ENCODE measurements around the gene KIAA0825. TPM values are rescaled to one million over a fixed set of nuclear protein-coding genes. Genes with fewer than 3 reads are reported as not detected.

KIAA0825 gene
- polyA plus RNA-seq, 3 donors, result 0.56 to 1.3 (median 0.89) TPM

DNA sequence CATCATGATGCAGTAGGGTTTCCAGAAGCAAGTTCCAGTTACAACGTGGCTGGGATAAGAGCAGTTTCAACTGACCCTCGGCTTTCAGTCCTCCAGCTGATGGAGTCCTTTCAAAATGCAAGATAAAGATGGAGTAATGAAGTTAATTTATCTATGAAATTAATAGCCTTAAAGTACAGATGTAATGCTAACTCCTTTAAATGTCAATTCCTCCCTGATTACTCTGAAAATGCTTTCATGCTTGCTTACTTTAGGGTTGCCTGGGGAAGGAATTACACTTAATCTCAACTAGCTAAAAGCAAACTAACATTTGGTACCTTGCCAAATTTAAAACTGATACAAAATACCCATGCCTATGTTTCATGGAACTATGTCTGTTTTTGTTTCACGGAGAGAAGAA is 178.4 kb downstream of the KIAA0825 start:
- WGBS (ENCODE audit: insufficient coverage), result no CpG with 5 or more reads among the region's 3 CpGs
- Histone ChIP-seq H3K79me2 (ENCODE audit: insufficient read depth, low read length) (no peaks in the 10 kb centered on the region), H4K20me1 (ENCODE audit: insufficient read depth, low read length) (no peaks in the 10 kb centered on the region), H3K27ac (ENCODE audit: low read depth in 1 of 2, low read length in 2 of 2) (no peak overlapping the region), H2AFZ (ENCODE audit: insufficient read depth, low read depth, low read length, poor library complexity, severe bottlenecking) (no peak overlapping the region), H3K36me3 (replicated peaks in 1 of 2; ENCODE audit: control insufficient read depth in 1 of 2, insufficient read depth in 2 of 2, low read length in 2 of 2) (no peaks in the 10 kb centered on the region), H3K4me2 (replicated peaks; ENCODE audit: extremely low read depth, low read length, poor library complexity, severe bottlenecking) (no peak overlapping the region), H3K9ac (ENCODE audit: insufficient read depth, low read length, poor library complexity, severe bottlenecking) (no peak overlapping the region), H3K4me3 (replicated peaks in 1 of 3; ENCODE audit: low read depth in 2 of 3, low read length in 3 of 3) (no peak overlapping the region), H3K4me1 (ENCODE audit: control insufficient read depth in 1 of 2, insufficient read depth in 2 of 2, low read length in 2 of 2) (no peaks in the 10 kb centered on the region), H3K27me3 (ENCODE audit: control insufficient read depth in 2 of 2, insufficient read depth in 2 of 2, low read length in 2 of 2) (no peaks in the 10 kb centered on the region), H3K9me3 (replicated peaks in 1 of 2; ENCODE audit: control insufficient read depth in 1 of 2, insufficient read depth in 1 of 2, low read length in 2 of 2) (no peaks in the 10 kb centered on the region)
- H3K36me3 Mint-ChIP-seq, result peaks cover 0 to 2% of the 10 kb centered on the region in 2 donors
- TF ChIP-seq, protein P1, sequence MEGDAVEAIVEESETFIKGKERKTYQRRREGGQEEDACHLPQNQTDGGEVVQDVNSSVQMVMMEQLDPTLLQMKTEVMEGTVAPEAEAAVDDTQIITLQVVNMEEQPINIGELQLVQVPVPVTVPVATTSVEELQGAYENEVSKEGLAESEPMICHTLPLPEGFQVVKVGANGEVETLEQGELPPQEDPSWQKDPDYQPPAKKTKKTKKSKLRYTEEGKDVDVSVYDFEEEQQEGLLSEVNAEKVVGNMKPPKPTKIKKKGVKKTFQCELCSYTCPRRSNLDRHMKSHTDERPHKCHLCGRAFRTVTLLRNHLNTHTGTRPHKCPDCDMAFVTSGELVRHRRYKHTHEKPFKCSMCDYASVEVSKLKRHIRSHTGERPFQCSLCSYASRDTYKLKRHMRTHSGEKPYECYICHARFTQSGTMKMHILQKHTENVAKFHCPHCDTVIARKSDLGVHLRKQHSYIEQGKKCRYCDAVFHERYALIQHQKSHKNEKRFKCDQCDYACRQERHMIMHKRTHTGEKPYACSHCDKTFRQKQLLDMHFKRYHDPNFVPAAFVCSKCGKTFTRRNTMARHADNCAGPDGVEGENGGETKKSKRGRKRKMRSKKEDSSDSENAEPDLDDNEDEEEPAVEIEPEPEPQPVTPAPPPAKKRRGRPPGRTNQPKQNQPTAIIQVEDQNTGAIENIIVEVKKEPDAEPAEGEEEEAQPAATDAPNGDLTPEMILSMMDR (IDR thresholded peaks at IDR 0.05), result no peak
- intact Hi-C loops (cut with micrococcal nuclease), result no loop called here
- no peaks in the 10 kb centered on the region for H3K4me1 Mint-ChIP-seq
- no peak overlapping the region for H3K4me3 Mint-ChIP-seq
- H3K27ac Mint-ChIP-seq, result no peak overlapping the region
- no peak for DNase-seq
- H3K27me3 Mint-ChIP-seq (ENCODE audit: low read depth in 3 of 3), result peaks cover 0 to 4% (median 0%) of the 10 kb centered on the region in 3 donors
- H3K9me3 Mint-ChIP-seq, result peaks cover 0 to 2% (median 0%) of the 10 kb centered on the region in 7 donors

DNA sequence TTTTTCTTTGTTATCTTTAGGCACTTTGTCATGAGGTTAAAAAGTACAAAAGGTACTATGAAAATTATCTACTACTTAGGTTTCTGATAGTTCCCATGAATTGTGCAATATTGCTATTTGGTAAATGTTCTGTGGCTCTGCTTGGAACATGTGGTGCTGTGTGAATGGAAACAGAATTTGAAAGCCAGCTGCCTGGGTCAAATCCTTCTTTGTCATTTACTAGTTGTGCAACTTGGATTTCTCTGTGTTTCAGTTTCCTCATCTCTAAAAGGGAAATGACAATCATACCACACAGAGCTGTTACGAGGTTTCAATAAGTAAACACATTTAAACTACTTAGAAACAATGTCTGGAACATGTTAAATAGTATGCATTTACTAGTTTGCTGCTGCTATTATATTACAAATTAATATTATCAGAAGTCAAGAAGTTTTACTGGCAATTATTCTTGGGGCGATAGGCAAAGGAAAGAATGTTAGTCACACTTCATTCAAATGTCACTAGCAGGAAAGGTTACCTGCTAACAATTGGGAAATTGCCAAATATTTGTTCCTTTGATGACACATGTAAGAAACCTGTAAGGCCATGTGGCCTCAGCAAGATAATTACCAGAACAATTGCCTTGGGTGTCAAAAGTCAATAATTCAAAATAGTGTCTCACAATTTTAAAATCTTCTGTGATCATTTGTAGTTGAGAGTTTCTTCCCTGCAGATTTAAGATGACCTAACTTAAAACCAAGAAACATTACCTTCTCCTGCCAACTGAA is 184.8 kb downstream of the KIAA0825 start:
- no CpG with 5 or more reads among the region's 2 CpGs for WGBS (ENCODE audit: insufficient coverage)
- intact Hi-C loops (cut with micrococcal nuclease), result no loop called here

More for the DNA sequence above, 184.8 kb downstream of the KIAA0825 start:
- H3K27ac ChIP-seq (ENCODE audit: low read depth in 1 of 2, low read length in 2 of 2), result peak overlapping the region; percentile 76 to 77
- no peaks in the 10 kb centered on the region for H3K9me3 ChIP-seq (replicated peaks in 1 of 2; ENCODE audit: control insufficient read depth in 1 of 2, insufficient read depth in 1 of 2, low read length in 2 of 2)
- H3K27me3 ChIP-seq (ENCODE audit: control insufficient read depth in 2 of 2, insufficient read depth in 2 of 2, low read length in 2 of 2), result no peaks in the 10 kb centered on the region
- peak overlapping the region; percentile 49 for H3K4me2 ChIP-seq (replicated peaks; ENCODE audit: extremely low read depth, low read length, poor library complexity, severe bottlenecking)
- H3K79me2 ChIP-seq (ENCODE audit: insufficient read depth, low read length), result no peaks in the 10 kb centered on the region
- H3K4me3 ChIP-seq (replicated peaks in 1 of 3; ENCODE audit: low read depth in 2 of 3, low read length in 3 of 3), result peak overlapping the region in 1 of 3 experiments; percentile 20
- H3K4me1 ChIP-seq (ENCODE audit: control insufficient read depth in 1 of 2, insufficient read depth in 2 of 2, low read length in 2 of 2), result peaks cover 21 to 26% of the 10 kb centered on the region in 2 donors
- Mint-ChIP-seq H3K4me1 (peaks cover 24% of the 10 kb centered on the region), H3K36me3 (peaks cover 2% of the 10 kb centered on the region in 2 donors), H3K4me3 (peak overlapping the region in 1 of 2 donors; percentile 2), H3K27ac (peak overlapping the region; percentile 79 to 97 (median 92)), H3K9me3 (peaks cover 0 to 8% (median 4%) of the 10 kb centered on the region in 7 donors), H3K27me3 (ENCODE audit: low read depth in 3 of 3) (no peaks in the 10 kb centered on the region)
- no peaks in the 10 kb centered on the region for H3K36me3 ChIP-seq (replicated peaks in 1 of 2; ENCODE audit: control insufficient read depth in 1 of 2, insufficient read depth in 2 of 2, low read length in 2 of 2)
- DNase-seq, result peak; percentile 80 to 89 (median 89)
- no peak overlapping the region for H2AFZ ChIP-seq (ENCODE audit: insufficient read depth, low read depth, low read length, poor library complexity, severe bottlenecking)
- peak overlapping the region; percentile 17 for H3K9ac ChIP-seq (ENCODE audit: insufficient read depth, low read length, poor library complexity, severe bottlenecking)
- TF ChIP-seq, protein P1 (IDR thresholded peaks at IDR 0.05), result no peak
- H4K20me1 ChIP-seq (ENCODE audit: insufficient read depth, low read length), result no peaks in the 10 kb centered on the region

Data from CD14-positive monocyte (primary cell).